ENCODE measurements around the gene TPRG1. TPM values are rescaled to one million over a fixed set of nuclear protein-coding genes. Genes with fewer than 3 reads are reported as not detected.

TPRG1 gene
- total and polyA plus RNA-seq, 2 donors (not counting 3 experiments of a cell fraction or from before 2014, with no cell fraction given) = 0.30 TPM; not detected in 1

GRCh38 chr3:189157232-189158007 is 14.4 kb upstream of the TPRG1 start:
- Histone ChIP-seq H3K9ac (replicated peaks; ENCODE audit: extremely low read depth, insufficient read depth, low read length) (no peak overlapping the region), H4K20me1 (replicated peaks; ENCODE audit: control insufficient read depth, extremely low read depth, insufficient read depth, low read length) (no peaks in the 10 kb centered on the region), H3K27ac (ENCODE audit: insufficient read depth, low read depth, low read length) (no peak overlapping the region), H3K9me3 (replicated peaks; ENCODE audit: control insufficient read depth, insufficient read depth, low read length) (no peaks in the 10 kb centered on the region), H3K4me3 (replicated peaks in 1 of 3; ENCODE audit: insufficient read depth in 1 of 3, low read depth in 1 of 3, low read length in 3 of 3) (no peak overlapping the region), H2AFZ (ENCODE audit: low read depth, low read length) (no peak overlapping the region), H3K9me1 (replicated peaks; ENCODE audit: control insufficient read depth, extremely low read depth, insufficient read depth, low read length) (no peaks in the 10 kb centered on the region), H3K36me3 (ENCODE audit: control insufficient read depth in 2 of 2, extremely low read depth in 1 of 2, insufficient read depth in 2 of 2, low read length in 2 of 2) (no peaks in the 10 kb centered on the region), H3K27me3 (ENCODE audit: control insufficient read depth in 2 of 2, insufficient read depth in 2 of 2, low read length in 2 of 2) (no peaks in the 10 kb centered on the region), H3K4me2 (ENCODE audit: insufficient read depth, low read length) (no peak overlapping the region), H3K79me2 (ENCODE audit: control insufficient read depth, insufficient read depth, low read length) (no peaks in the 10 kb centered on the region), H3K4me1 (ENCODE audit: control insufficient read depth, extremely low read depth, insufficient read depth, low read length) (no peaks in the 10 kb centered on the region)
- intact Hi-C loops (cut with micrococcal nuclease) (no loop called here), dilution Hi-C loops (cut with MboI; ENCODE audit: extremely low pct_ligation_motif_present, low sequenced_read_pairs) (no loop called here)
- BruUV-seq (replicated peaks) = no TSS peak
- TF ChIP-seq POLR2A (IDR thresholded peaks at IDR 0.05; ENCODE audit: low read depth, low read length) (no peak), MAX (IDR thresholded peaks at IDR 0.05; ENCODE audit: insufficient read depth, insufficient read length) (no peak), JUN (IDR thresholded peaks at IDR 0.05; ENCODE audit: borderline replicate concordance, insufficient read depth, insufficient read length, low read depth) (no peak), MYC (IDR thresholded peaks at IDR 0.05; ENCODE audit: low read depth, low read length) (no peak), FOS (IDR thresholded peaks at IDR 0.05; ENCODE audit: borderline replicate concordance, insufficient read depth, low read length) (no peak), CTCF (IDR thresholded peaks at IDR 0.05; ENCODE audit: extremely low read depth in 1 of 2, insufficient read depth in 1 of 2, low read depth in 1 of 2, low read length in 2 of 2) (no peak), EZH2 (IDR thresholded peaks at IDR 0.05; ENCODE audit: borderline replicate concordance, low read depth, low read length, severe bottlenecking) (no peak), GATA2 (IDR thresholded peaks at IDR 0.05; ENCODE audit: insufficient read depth, insufficient read length, low read depth, low read length) (no peak), POLR2AphosphoS5 (IDR thresholded peaks at IDR 0.05; ENCODE audit: insufficient read depth, low read depth, low read length) (no peak)
- CTCF ChIA-PET = interaction anchor here (0.7 to 0.8 kb wide), 2 partner anchors 9 to 116 kb away, joined by 3 read pairs; no protein-coding TSS in a partner anchor
- FAIRE-seq (no peak), DNase-seq (ENCODE audit: low read depth, low spot score) (no peak)
- POLR2A ChIA-PET = no interaction called here

All from endothelial cell of umbilical vein (primary cell).